ENCODE data around the gene SLMAP. TPM values are rescaled to one million over a fixed set of nuclear protein-coding genes. Genes with fewer than 3 reads are reported as not detected.

SLMAP gene
- 31.3 and 42.8 TPM in 2 replicates for total RNA-seq

GRCh38 chr3:57755741-57756527 lies at the start of gene SLMAP:
Gene SLMAP, plus strand, starts transcription at chr3:57756309. Its CDS starts 1,343 bp downstream, at chr3:57757652.

Other genes starting within 250 kb of the SLMAP start
- under 0.01 and 0.09 TPM in 2 replicates for gene DNAH12, start 212.0 kb upstream of the SLMAP start, total RNA-seq
- gene PDE12, start 200.0 kb upstream of the SLMAP start, total RNA-seq = 13.8 and 17.4 TPM in 2 replicates
- gene ARF4, start 159.0 kb upstream of the SLMAP start, total RNA-seq = 147 and 163 TPM in 2 replicates
- gene DENND6A, start 63.2 kb upstream of the SLMAP start, total RNA-seq = 15.5 and 16.0 TPM in 2 replicates

Measured in endothelial cell of coronary artery (primary cell).